PC-9 (cell line): ENCODE results near the gene LRRC46. TPM values are rescaled to one million over a fixed set of nuclear protein-coding genes. Genes with fewer than 3 reads are reported as not detected.

ENCODE experiments used
- BruUV-seq: library from RNA; stranded (reverse); fragments of 400-500 nt; replicated peaks from 2 replicates; lab custom pipeline; 2021; lab: Mats Ljungman, UMichigan
- CTCF ChIA-PET: fragments of 300-600 bp; sonication (Branson Sonifier 250); formaldehyde crosslinking; loops from one replicate; lab custom pipeline; 2022; ENCODE audit warnings: antibody characterized with exemption; lab: Charles Lee
- POLR2A ChIA-PET: fragments of 300-600 bp; sonication (Branson Sonifier 250); formaldehyde crosslinking; loops from one replicate; lab custom pipeline; 2022; ENCODE audit warnings: antibody characterized with exemption; ENCODE audit not compliant: unreplicated experiment; lab: Charles Lee
- DNase-seq, 2 experiments: peaks; one replicate each; pipeline versions ENCODE4 v3.0.0 to v3.0.0-alpha.2; 2015 to 2022; ENCODE audit warnings: mixed read lengths in 1 of 2
- H2AFZ ChIP-seq: fragments of 200-600 bp; sonication (generic); 2 replicates; pipeline ENCODE4 v1.8.1; 2017; ENCODE audit warnings: antibody characterized with exemption
- H3F3A ChIP-seq: fragments of 200-600 bp; sonication (generic); 2 replicates; pipeline ENCODE4 v1.8.1; 2017; ENCODE audit warnings: antibody characterized with exemption, mild to moderate bottlenecking, low read depth; ENCODE audit not compliant: insufficient read depth
- H3K27ac ChIP-seq: fragments of 200-600 bp; sonication (generic); 2 replicates; pipeline ENCODE4 v1.6.1; 2016; ENCODE audit warnings: mixed run types
- H3K27me3 ChIP-seq: fragments of 200-600 bp; sonication (generic); 2 replicates; pipeline ENCODE4 v1.6.1; 2016; ENCODE audit warnings: low read depth, mixed run types; ENCODE audit not compliant: insufficient read depth
- H3K36me3 ChIP-seq: fragments of 200-600 bp; sonication (generic); 2 replicates; pipeline ENCODE4 v1.6.1; 2016; ENCODE audit warnings: low read depth, mixed run types
- H3K4me1 ChIP-seq: fragments of 200-600 bp; sonication (generic); replicated peaks from 2 replicates; pipeline ENCODE4 v1.6.1; 2016; ENCODE audit warnings: mixed run types; ENCODE audit not compliant: insufficient read depth
- H3K4me2 ChIP-seq: fragments of 200-600 bp; sonication (generic); 2 replicates; pipeline ENCODE4 v1.6.1; 2017; ENCODE audit warnings: mixed run types
- H3K4me3 ChIP-seq: fragments of 200-600 bp; sonication (generic); 2 replicates; pipeline ENCODE4 v1.6.1; 2016; ENCODE audit warnings: mixed run types
- H3K79me2 ChIP-seq: fragments of 200-600 bp; sonication (generic); 2 replicates; pipeline ENCODE4 v1.6.1; 2017; ENCODE audit warnings: low read depth, mixed run types
- H3K9me2 ChIP-seq: fragments of 200-600 bp; sonication (generic); 2 replicates; pipeline ENCODE4 v1.8.1; 2017; ENCODE audit warnings: mild to moderate bottlenecking; ENCODE audit not compliant: insufficient read depth
- H3K9me3 ChIP-seq: fragments of 200-600 bp; sonication (generic); 2 replicates; pipeline ENCODE4 v1.8.1; 2016; ENCODE audit warnings: low read depth; ENCODE audit not compliant: insufficient read depth
- H4K20me1 ChIP-seq: fragments of 200-600 bp; sonication (generic); 2 replicates; pipeline ENCODE4 v1.8.1; 2017; ENCODE audit not compliant: insufficient read depth
- EZH2 ChIP-seq: fragments of 200-600 bp; sonication (generic); IDR thresholded peaks from 2 replicates; pipeline ENCODE4 v1.8.0; 2017; ENCODE audit warnings: antibody characterized with exemption, low read depth
- intact Hi-C: fragments of 100-400 bp; cut with micrococcal nuclease; formaldehyde crosslinking; loops from one replicate; pipeline ENCODE4 v1.10.0; 2022; ENCODE audit not compliant: unreplicated experiment
- total RNA-seq: library from RNA; stranded (reverse); gene quantifications from 2 replicates; pipeline ENCODE4 v1.2.3, GENCODE V29; 2021
- TF ChIP-seq, protein P1 (sequence below): fragments of 200-600 bp; sonication (generic); conservative IDR thresholded peaks from 2 replicates; pipeline ENCODE4 v1.6.1; 2017; ENCODE audit warnings: mixed run types, antibody characterized with exemption, mild to moderate bottlenecking, moderate library complexity

The LRRC46 gene
- total RNA-seq, 1 experiment from 2014 or later = 1.9 TPM

DNA sequence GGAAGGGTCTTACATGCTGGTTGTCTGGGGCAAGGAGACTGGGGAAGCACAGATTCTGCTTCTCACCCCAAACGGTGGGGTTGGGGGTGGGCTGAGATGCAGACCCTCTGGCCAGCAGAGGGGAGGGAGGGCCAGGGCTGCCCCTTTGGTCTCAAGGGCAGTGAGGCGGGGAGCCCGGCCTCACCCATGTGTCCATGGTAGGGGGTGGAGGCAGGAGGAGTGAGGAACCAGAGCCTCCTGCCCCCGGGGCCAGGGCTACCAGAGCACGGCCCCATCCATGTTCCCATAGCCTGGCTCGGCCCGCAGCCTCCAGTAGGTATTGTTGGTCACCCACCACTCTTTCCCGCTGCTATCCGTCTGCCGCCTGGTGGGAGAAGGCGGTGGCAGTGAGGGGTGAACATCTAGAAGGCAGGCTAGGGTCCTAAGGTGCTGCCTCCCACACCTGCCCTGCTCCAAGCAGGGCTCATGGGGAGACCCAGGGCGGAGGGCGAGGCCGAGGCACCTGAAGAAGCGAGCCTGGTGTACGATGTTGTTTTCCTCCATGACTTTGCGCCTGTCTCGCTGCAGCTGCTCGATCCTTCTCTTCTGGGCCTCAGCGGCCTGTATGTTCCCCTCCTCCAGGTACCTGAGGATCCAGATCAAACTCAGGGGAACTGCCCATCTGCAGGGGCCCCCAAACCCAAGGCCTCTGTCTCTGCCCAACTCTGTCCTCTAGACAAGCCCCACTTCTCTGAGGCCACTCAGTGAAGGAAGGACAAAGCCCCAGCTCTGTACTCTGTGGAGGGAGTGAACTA, 23.2 kb upstream of the LRRC46 start:
- ChIA-PET CTCF (no interaction called here), POLR2A (no interaction called here)
- no peaks in the 10 kb centered on the region for H3K9me3 ChIP-seq
- no peaks in the 10 kb centered on the region for H3K79me2 ChIP-seq
- no peak for DNase-seq
- H2AFZ ChIP-seq = no peak overlapping the region
- peak overlapping the region; percentile 97 for H3K27ac ChIP-seq
- H3K4me2 ChIP-seq = peak overlapping the region; percentile 74; the same call in 1 of the 2 replicates
- no peaks in the 10 kb centered on the region for H3K9me2 ChIP-seq
- no peaks in the 10 kb centered on the region for H4K20me1 ChIP-seq
- TF ChIP-seq, protein P1, sequence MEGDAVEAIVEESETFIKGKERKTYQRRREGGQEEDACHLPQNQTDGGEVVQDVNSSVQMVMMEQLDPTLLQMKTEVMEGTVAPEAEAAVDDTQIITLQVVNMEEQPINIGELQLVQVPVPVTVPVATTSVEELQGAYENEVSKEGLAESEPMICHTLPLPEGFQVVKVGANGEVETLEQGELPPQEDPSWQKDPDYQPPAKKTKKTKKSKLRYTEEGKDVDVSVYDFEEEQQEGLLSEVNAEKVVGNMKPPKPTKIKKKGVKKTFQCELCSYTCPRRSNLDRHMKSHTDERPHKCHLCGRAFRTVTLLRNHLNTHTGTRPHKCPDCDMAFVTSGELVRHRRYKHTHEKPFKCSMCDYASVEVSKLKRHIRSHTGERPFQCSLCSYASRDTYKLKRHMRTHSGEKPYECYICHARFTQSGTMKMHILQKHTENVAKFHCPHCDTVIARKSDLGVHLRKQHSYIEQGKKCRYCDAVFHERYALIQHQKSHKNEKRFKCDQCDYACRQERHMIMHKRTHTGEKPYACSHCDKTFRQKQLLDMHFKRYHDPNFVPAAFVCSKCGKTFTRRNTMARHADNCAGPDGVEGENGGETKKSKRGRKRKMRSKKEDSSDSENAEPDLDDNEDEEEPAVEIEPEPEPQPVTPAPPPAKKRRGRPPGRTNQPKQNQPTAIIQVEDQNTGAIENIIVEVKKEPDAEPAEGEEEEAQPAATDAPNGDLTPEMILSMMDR = no peak
- no peak for TF ChIP-seq EZH2
- intact Hi-C loops = no loop called here
- no TSS peak for BruUV-seq
- peaks cover 24% of the 10 kb centered on the region for H3K36me3 ChIP-seq
- H3F3A ChIP-seq = peaks cover 43% of the 10 kb centered on the region
- H3K4me1 ChIP-seq = peaks cover 40% of the 10 kb centered on the region
- no peak overlapping the region for H3K4me3 ChIP-seq
- no peaks in the 10 kb centered on the region for H3K27me3 ChIP-seq

DNA sequence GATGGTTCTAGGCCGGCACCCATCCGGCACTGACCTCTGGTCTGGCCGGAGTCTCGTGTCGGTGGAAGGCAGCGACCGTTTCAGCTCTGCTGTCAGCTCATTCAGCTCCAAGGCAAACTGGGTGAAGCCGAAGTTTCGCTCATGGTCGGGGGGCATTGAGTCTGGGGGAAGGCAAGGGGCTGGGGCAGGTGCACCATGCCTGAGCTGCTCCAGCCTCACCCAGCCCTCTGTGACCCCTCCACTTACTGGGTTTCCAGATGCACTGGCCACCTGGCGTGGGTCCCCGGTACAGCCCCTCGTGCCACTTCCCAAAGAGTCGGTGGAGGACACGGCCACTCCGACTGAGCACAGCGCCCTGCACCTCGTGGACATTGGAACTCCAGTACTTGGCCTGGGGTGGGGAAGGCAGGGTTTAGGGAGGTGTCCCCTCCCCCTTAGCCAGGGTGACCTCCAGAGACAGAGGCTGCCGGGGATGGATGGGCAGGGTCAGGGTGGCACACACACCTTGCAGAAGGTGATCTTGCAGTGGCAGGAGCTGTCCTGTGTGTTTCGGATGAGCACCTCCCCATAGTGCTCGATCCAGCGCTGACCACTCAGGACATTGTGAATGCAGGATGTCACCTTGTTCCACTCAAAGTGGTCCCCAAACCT, 22.5 kb upstream of the LRRC46 start:
- BruUV-seq = no TSS peak
- ChIA-PET CTCF (no interaction called here), POLR2A (no interaction called here)
- peaks cover 24% of the 10 kb centered on the region for H3K36me3 ChIP-seq
- no peak overlapping the region for H3K4me3 ChIP-seq
- no peaks in the 10 kb centered on the region for H3K9me2 ChIP-seq
- no peak for TF ChIP-seq EZH2
- TF ChIP-seq, protein P1 = no peak
- intact Hi-C loops = no loop called here
- H4K20me1 ChIP-seq = no peaks in the 10 kb centered on the region
- H3K4me2 ChIP-seq = peak overlapping the region; percentile 74
- DNase-seq = no peak
- peaks cover 40% of the 10 kb centered on the region for H3K4me1 ChIP-seq
- H3K9me3 ChIP-seq = no peaks in the 10 kb centered on the region
- H3K27me3 ChIP-seq = no peaks in the 10 kb centered on the region
- H2AFZ ChIP-seq = no peak overlapping the region
- H3F3A ChIP-seq = peaks cover 43% of the 10 kb centered on the region
- H3K79me2 ChIP-seq = no peaks in the 10 kb centered on the region
- peak overlapping the region; percentile 97 for H3K27ac ChIP-seq

DNA sequence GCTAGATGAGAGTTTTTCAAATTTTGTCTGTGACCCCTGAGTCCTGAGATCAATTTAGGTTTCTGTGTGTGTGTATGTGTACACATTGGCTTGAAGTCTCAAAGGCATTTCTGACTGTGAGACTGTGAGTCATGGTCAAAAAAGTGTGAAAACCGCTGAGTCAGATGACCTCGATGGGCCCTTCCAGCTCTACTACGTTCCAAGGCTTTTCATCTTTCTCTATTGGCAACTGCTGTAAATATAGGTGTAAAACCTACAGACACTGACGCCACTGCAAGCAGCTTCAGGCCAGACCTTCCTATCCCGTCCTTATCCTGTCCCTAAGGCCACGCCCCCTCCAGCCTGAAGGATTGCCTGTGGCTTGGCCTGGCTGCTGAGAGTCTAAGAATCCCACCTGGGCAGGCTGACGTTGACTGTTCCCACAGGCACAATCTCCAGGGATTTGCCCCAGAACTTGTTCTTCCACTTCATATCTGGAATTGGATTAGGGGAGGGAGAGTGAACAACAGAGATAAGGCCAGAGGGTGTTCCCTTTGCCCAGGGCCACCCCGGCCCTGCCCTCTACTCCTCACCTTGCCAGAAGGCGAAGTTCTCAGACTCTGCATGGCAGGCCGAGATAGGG, 21.2 kb upstream of the LRRC46 start:
- no peaks in the 10 kb centered on the region for H3K9me3 ChIP-seq
- ChIA-PET CTCF (no interaction called here), POLR2A (interaction anchor here (0.5 to 0.6 kb wide), 2 partner anchors 74 to 160 kb away, joined by 3 to 6 read pairs; no protein-coding TSS in a partner anchor)
- H4K20me1 ChIP-seq = no peaks in the 10 kb centered on the region
- H3K27ac ChIP-seq = peak overlapping the region; percentile 97
- H3F3A ChIP-seq = peaks cover 43% of the 10 kb centered on the region
- TF ChIP-seq, protein P1 = no peak
- no peak for TF ChIP-seq EZH2
- H3K4me1 ChIP-seq = peaks cover 40% of the 10 kb centered on the region
- no peak overlapping the region for H2AFZ ChIP-seq
- H3K9me2 ChIP-seq = no peaks in the 10 kb centered on the region
- H3K36me3 ChIP-seq = peaks cover 27% of the 10 kb centered on the region
- H3K27me3 ChIP-seq = no peaks in the 10 kb centered on the region
- intact Hi-C loops = loop anchor here (1.0 to 2.0 kb wide), 2 partner anchors 10 to 74 kb away; no protein-coding TSS in a partner anchor
- peak overlapping the region; percentile 74 for H3K4me2 ChIP-seq
- H3K4me3 ChIP-seq = peak overlapping the region; percentile 12; the same call in 1 of the 2 replicates
- DNase-seq = peak; percentile 93 to 99
- H3K79me2 ChIP-seq = no peaks in the 10 kb centered on the region
- BruUV-seq = no TSS peak
